HEK293 (cell line): ENCODE results near the gene RAB2B.

ENCODE experiments used
- CTCF ChIA-PET: fragments of 350-600 bp; formaldehyde crosslinking; extraction: SDS; loops from one replicate; lab custom pipeline; 2021; ENCODE audit warnings: antibody characterized with exemption; lab: Yijun Ruan, JAX
- POLR2A ChIA-PET: fragments of 300-600 bp; formaldehyde crosslinking; extraction: SDS; loops from one replicate; lab custom pipeline; 2020; ENCODE audit warnings: antibody characterized with exemption, inconsistent platforms; lab: Yijun Ruan, JAX
- H3K27ac ChIP-seq: fragments of 200-500 bp; sonication (Bioruptor generic); 2 replicates; pipeline ENCODE4 v1.5.1; 2014; ENCODE audit warnings: low read depth, low read length, control low read depth, inconsistent platforms; ENCODE audit errors: extremely low read depth
- H3K36me3 ChIP-seq, 2 experiments: fragments of 200-500 bp in 1 of 2; sonication (Bioruptor generic) in 1 of 2; 1 replicate in 1 of 2; 2 replicates in 1 of 2; pipeline ENCODE4 v1.5.1; 2014 to 2017; ENCODE audit warnings: inconsistent platforms in 2 of 2, low read length in 2 of 2; ENCODE audit not compliant: control insufficient read depth in 2 of 2, insufficient read depth in 1 of 2
- H3K4me1 ChIP-seq: fragments of 200-500 bp; sonication (Bioruptor generic); 2 replicates; pipeline ENCODE4 v1.5.1; 2014; ENCODE audit warnings: mild to moderate bottlenecking, low read length, inconsistent platforms; ENCODE audit not compliant: control insufficient read depth, insufficient read depth
- H3K4me3 ChIP-seq: 2 replicates; pipeline ENCODE4 v1.5.1; 2011; ENCODE audit warnings: low read depth, mild to moderate bottlenecking, control low read depth, low read length, moderate library complexity
- H3K9me3 ChIP-seq: fragments of 200-500 bp; sonication (Bioruptor generic); 2 replicates; pipeline ENCODE4 v1.5.1; 2014; ENCODE audit warnings: low read depth, low read length, inconsistent platforms; ENCODE audit not compliant: control insufficient read depth, insufficient read depth
- GLIS1 ChIP-seq: fragments of 450-650 bp; formaldehyde crosslinking; IDR thresholded peaks from 2 replicates; pipeline ENCODE4 v1.5.1; 2016; ENCODE audit warnings: missing biosample characterization, missing genetic modification characterization
- KLF7 ChIP-seq: fragments of 450-650 bp; formaldehyde crosslinking; IDR thresholded peaks from 2 replicates; pipeline ENCODE4 v1.5.1; 2016; ENCODE audit warnings: missing biosample characterization, missing genetic modification characterization, borderline replicate concordance
- KLF8 ChIP-seq: fragments of 450-650 bp; formaldehyde crosslinking; IDR thresholded peaks from 2 replicates; pipeline ENCODE4 v1.5.1; 2016; ENCODE audit warnings: missing biosample characterization, missing genetic modification characterization
- SCRT1 ChIP-seq: fragments of 450-650 bp; formaldehyde crosslinking; IDR thresholded peaks from 2 replicates; pipeline ENCODE4 v1.5.1; 2016; ENCODE audit warnings: missing biosample characterization, missing genetic modification characterization, borderline replicate concordance
- SP7 ChIP-seq: fragments of 450-650 bp; formaldehyde crosslinking; IDR thresholded peaks from 2 replicates; pipeline ENCODE4 v1.5.1; 2016; ENCODE audit warnings: missing biosample characterization, missing genetic modification characterization
- WT1 ChIP-seq: fragments of 450-650 bp; formaldehyde crosslinking; IDR thresholded peaks from 2 replicates; pipeline ENCODE4 v1.5.1; 2016; ENCODE audit warnings: missing biosample characterization, missing genetic modification characterization
- ZBTB17 ChIP-seq: fragments of 450-650 bp; formaldehyde crosslinking; IDR thresholded peaks from 2 replicates; pipeline ENCODE4 v1.5.1; 2016; ENCODE audit warnings: missing biosample characterization, missing genetic modification characterization
- ZFHX2 ChIP-seq: fragments of 450-650 bp; formaldehyde crosslinking; conservative IDR thresholded peaks from 2 replicates; pipeline ENCODE4 v1.5.1; 2016; ENCODE audit warnings: missing biosample characterization, missing genetic modification characterization
- ZFP69B ChIP-seq: fragments of 450-650 bp; formaldehyde crosslinking; IDR thresholded peaks from 2 replicates; pipeline ENCODE4 v1.5.1; 2016; ENCODE audit warnings: missing biosample characterization, missing genetic modification characterization
- ZIC2 ChIP-seq: fragments of 450-650 bp; formaldehyde crosslinking; IDR thresholded peaks from 2 replicates; pipeline ENCODE4 v1.5.1; 2016; ENCODE audit warnings: missing biosample characterization, missing genetic modification characterization
- ZNF37A ChIP-seq: fragments of 450-650 bp; IDR thresholded peaks from 2 replicates; pipeline ENCODE4 v1.5.1; 2018; ENCODE audit warnings: missing biosample characterization, missing genetic modification characterization
- ZNF501 ChIP-seq: fragments of 450-650 bp; formaldehyde crosslinking; IDR thresholded peaks from 2 replicates; pipeline ENCODE4 v1.5.1; 2016; ENCODE audit warnings: missing biosample characterization, missing genetic modification characterization
- TF ChIP-seq, protein P1 (sequence below): fragments of 450-650 bp; IDR thresholded peaks from 2 replicates; pipeline ENCODE4 v1.5.1; 2018; ENCODE audit warnings: missing biosample characterization, missing genetic modification characterization
- TF ChIP-seq, protein P2 (sequence below): fragments of 450-650 bp; formaldehyde crosslinking; IDR thresholded peaks from 2 replicates; pipeline ENCODE4 v1.5.1; 2016; ENCODE audit warnings: missing biosample characterization, missing genetic modification characterization
- TF ChIP-seq, protein P3 (sequence below): fragments of 450-650 bp; formaldehyde crosslinking; IDR thresholded peaks from 2 replicates; pipeline ENCODE4 v1.5.1; 2016; ENCODE audit warnings: missing biosample characterization, missing genetic modification characterization

The RAB2B gene

DNA sequence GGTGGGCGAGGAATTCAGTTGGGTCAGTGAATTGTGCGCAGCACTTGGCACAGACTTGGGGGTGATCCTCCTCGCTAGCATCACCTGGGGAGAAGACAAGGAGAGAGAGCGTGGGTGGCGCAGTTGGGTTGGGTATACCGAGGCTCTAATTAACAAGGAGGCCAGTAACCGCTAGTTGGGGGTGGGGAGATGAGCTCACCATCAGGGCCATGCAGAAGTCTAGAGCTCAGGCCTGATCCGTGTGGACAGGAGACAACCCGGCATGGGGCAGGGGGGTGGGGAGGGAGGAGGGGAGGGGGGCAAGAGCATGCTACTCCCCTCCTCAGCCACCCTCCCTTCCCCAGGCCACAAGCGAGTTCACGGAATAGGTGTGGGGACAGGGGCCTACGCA lies 48.8 kb upstream of the RAB2B start:
- Histone ChIP-seq H3K36me3 (peaks cover 3 to 41% of the 10 kb centered on the region in 2 experiments; a peak in 2 of 3 replicates), H3K4me3 (peak overlapping the region; percentile 81), H3K27ac (peak overlapping the region; percentile 66; the same call in 1 of the 2 replicates), H3K4me1 (peaks cover 17% of the 10 kb centered on the region), H3K9me3 (no peaks in the 10 kb centered on the region)
- CTCF ChIA-PET: interaction anchor here (0.6 to 1.6 kb wide), 3 partner anchors 27 to 402 kb away, joined by 3 to 9 read pairs (median 4); partner anchors contain the start of gene TOX4
- POLR2A ChIA-PET: interaction anchor here (0.5 to 2.6 kb wide), 18 partner anchors 9 to 397 kb away, joined by 3 to 71 read pairs (median 5); partner anchors contain the start of genes CHD8 and METTL3
- TF ChIP-seq SP7 (tag by site-specific recombination) (peak; percentile 66), ZIC2 (tag by site-specific recombination) (0 out of 2 replicates have a peak, but pooled peaks have one; percentile 12), KLF8 (no peak), SCRT1 (no peak), GLIS1 (tag by site-specific recombination) (peak; percentile 42; the same call in 1 of the 2 replicates), ZNF37A (no peak), ZFP69B (tag by site-specific recombination) (no peak), ZBTB17 (no peak)

DNA sequence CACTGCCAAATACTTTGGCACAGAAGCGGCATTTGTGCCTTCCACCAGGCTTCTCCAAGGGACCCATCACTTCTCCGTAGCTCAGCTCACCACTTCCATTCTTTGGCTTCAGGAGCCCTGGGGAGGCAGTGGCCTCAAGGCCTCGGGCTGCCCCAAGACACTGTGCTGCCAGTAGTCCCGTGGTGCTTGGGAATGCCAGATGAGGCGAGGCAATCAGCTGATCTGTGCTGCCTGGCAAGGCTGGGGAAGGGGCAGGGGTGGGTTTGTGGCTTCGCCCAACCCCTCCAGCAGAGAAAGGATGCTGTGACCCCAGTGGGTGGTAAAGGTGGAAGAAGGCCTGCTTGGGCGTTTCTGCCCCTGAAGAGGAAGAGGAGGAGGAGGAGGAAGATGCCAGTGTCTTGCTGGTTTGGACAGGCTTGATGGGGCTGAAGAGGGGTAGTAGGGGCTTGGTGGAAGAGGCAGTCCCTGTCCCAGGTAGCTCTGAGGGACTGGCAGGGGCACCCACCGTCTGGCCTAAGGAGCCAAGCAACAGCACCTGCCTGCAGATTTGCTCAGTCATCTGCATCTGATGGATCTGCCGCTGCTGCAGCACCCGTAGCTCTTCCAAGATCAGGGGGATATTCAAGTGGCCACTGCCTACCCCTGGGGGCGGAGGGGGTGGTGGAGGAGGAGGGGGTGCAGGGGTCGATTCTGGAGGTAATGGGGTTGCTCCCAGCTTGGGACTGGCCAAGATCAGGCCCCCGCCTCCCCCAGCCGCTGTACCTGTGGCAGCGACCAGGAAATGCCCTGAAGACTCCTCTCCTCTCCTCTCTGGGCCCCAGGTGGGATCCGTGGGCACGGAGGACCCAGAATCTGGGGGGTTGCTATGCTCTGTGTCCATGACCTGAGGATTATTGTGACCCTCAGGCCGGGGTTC lies 48.1 kb upstream of the RAB2B start:
- POLR2A ChIA-PET: interaction anchor here (0.6 to 2.6 kb wide), 7 partner anchors 14 to 186 kb away, joined by 3 to 71 read pairs (median 5); partner anchors contain the start of gene METTL3
- peaks cover 17% of the 10 kb centered on the region for H3K4me1 ChIP-seq
- H3K4me3 ChIP-seq: peak overlapping the region; percentile 81
- TF ChIP-seq ZNF501 (tag by site-specific recombination) (no peak), ZFHX2 (tag by site-specific recombination) (0 out of 2 replicates have a peak, but pooled peaks have one; percentile 26), ZIC2 (tag by site-specific recombination) (0 out of 2 replicates have a peak, but pooled peaks have one; percentile 8), WT1 (tag by site-specific recombination) (no peak)
- TF ChIP-seq, protein P1, sequence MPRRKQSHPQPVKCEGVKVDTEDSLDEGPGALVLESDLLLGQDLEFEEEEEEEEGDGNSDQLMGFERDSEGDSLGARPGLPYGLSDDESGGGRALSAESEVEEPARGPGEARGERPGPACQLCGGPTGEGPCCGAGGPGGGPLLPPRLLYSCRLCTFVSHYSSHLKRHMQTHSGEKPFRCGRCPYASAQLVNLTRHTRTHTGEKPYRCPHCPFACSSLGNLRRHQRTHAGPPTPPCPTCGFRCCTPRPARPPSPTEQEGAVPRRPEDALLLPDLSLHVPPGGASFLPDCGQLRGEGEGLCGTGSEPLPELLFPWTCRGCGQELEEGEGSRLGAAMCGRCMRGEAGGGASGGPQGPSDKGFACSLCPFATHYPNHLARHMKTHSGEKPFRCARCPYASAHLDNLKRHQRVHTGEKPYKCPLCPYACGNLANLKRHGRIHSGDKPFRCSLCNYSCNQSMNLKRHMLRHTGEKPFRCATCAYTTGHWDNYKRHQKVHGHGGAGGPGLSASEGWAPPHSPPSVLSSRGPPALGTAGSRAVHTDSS (tag by site-specific recombination): peak; percentile 78
- H3K9me3 ChIP-seq: no peaks in the 10 kb centered on the region
- CTCF ChIA-PET: interaction anchor here (0.6 to 1.0 kb wide), 2 partner anchors 48 to 68 kb away, joined by 3 to 4 read pairs; partner anchors contain the start of gene TOX4
- H3K36me3 ChIP-seq: peaks cover 3 to 41% of the 10 kb centered on the region in 2 experiments; a peak in 2 of 3 replicates
- H3K27ac ChIP-seq: peak overlapping the region; percentile 2; the same call in 1 of the 2 replicates

DNA sequence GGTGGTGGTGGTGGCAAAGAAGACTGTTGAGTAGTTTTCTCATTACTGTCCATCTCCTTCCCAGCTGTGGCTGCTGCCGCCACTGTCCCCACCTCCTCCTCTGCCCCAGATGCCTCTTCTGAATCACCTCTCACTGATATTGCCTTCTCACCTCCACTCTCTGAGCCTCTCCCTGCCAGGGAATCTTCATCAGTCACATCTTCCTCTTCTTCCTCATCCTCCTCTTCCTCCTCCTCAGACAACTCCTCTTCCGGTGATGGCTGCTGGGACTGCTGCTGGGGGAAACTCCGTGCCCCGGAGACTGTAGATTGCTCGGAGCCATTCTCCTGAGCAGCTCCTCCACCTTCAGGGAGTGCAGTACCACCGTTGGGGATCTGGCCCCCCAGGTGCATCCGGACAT lies 46.4 kb upstream of the RAB2B start:
- Histone ChIP-seq H3K4me3 (no peak overlapping the region), H3K9me3 (no peaks in the 10 kb centered on the region), H3K36me3 (peaks cover 3 to 41% of the 10 kb centered on the region in 2 experiments; a peak in 2 of 3 replicates), H3K27ac (no peak overlapping the region), H3K4me1 (peaks cover 8% of the 10 kb centered on the region; the same call in 1 of the 2 replicates)
- CTCF ChIA-PET: no interaction called here
- POLR2A ChIA-PET: interaction anchor here (3.0 kb wide), 1 partner anchor 12 kb away, joined by 12 read pairs; the partner anchor contains the start of gene METTL3
- no peak for TF ChIP-seq KLF7 (tag by site-specific recombination)
- TF ChIP-seq, protein P2, sequence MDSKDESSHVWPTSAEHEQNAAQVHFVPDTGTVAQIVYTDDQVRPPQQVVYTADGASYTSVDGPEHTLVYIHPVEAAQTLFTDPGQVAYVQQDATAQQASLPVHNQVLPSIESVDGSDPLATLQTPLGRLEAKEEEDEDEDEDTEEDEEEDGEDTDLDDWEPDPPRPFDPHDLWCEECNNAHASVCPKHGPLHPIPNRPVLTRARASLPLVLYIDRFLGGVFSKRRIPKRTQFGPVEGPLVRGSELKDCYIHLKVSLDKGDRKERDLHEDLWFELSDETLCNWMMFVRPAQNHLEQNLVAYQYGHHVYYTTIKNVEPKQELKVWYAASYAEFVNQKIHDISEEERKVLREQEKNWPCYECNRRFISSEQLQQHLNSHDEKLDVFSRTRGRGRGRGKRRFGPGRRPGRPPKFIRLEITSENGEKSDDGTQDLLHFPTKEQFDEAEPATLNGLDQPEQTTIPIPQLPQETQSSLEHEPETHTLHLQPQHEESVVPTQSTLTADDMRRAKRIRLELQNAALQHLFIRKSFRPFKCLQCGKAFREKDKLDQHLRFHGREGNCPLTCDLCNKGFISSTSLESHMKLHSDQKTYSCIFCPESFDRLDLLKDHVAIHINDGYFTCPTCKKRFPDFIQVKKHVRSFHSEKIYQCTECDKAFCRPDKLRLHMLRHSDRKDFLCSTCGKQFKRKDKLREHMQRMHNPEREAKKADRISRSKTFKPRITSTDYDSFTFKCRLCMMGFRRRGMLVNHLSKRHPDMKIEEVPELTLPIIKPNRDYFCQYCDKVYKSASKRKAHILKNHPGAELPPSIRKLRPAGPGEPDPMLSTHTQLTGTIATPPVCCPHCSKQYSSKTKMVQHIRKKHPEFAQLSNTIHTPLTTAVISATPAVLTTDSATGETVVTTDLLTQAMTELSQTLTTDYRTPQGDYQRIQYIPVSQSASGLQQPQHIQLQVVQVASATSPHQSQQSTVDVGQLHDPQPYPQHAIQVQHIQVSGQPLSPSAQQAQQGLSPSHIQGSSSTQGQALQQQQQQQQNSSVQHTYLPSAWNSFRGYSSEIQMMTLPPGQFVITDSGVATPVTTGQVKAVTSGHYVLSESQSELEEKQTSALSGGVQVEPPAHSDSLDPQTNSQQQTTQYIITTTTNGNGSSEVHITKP: no peak
- TF ChIP-seq, protein P1 (tag by site-specific recombination): peak; percentile 96
- TF ChIP-seq, protein P3, sequence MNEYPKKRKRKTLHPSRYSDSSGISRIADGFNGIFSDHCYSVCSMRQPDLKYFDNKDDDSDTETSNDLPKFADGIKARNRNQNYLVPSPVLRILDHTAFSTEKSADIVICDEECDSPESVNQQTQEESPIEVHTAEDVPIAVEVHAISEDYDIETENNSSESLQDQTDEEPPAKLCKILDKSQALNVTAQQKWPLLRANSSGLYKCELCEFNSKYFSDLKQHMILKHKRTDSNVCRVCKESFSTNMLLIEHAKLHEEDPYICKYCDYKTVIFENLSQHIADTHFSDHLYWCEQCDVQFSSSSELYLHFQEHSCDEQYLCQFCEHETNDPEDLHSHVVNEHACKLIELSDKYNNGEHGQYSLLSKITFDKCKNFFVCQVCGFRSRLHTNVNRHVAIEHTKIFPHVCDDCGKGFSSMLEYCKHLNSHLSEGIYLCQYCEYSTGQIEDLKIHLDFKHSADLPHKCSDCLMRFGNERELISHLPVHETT (tag by site-specific recombination): no peak
